Measurements from ENCODE around the gene NEK4. TPM values are rescaled to one million over a fixed set of nuclear protein-coding genes. Genes with fewer than 3 reads are reported as not detected.

Gene NEK4
- total RNA-seq, 1 donor from 2014 or later, result 18.5 TPM

DNA sequence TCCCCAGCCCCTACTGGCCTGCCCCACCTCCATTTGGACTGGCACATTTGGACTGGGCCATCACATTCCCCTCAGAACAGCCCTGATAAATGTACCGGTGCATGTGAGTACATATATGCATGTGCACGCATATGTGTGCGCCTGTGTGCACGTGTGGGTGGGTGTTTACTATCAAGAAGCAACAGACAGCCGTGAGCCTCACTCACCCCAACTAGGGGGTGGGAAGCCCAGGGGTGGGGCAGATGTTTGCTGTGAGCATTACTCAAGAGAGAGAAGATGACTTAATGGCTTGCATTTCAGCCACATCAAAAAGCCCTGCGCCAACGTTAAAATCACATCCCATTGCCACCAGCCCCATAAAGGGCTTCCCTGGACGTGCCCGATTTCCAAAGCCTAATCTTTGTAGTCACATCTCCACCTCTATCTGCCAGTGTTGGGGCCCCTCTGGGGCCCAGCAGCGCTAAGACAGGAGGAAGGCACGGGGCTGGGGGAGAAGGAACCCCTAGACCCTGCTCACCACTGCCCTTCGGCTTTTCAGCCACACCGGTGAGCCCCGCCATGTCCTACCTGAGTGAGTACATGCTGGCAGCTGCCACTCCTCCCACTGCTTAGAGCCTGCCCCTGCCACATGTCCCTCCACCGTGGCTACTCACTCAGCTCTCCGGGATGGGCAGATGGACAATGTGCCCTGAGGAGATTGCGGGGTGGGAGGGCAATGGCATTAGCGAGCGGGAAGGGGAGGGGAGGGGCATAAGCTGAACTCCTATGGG, 34.7 kb upstream of the NEK4 start:
- no peak overlapping the region for H3K4me3 ChIP-seq (ENCODE audit: low read depth, low read length)
- no peaks in the 10 kb centered on the region for H3K36me3 ChIP-seq (ENCODE audit: control insufficient read depth, insufficient read depth, low read length)
- no peak for DNase-seq (ENCODE audit: low read depth)
- TF ChIP-seq, protein P1, sequence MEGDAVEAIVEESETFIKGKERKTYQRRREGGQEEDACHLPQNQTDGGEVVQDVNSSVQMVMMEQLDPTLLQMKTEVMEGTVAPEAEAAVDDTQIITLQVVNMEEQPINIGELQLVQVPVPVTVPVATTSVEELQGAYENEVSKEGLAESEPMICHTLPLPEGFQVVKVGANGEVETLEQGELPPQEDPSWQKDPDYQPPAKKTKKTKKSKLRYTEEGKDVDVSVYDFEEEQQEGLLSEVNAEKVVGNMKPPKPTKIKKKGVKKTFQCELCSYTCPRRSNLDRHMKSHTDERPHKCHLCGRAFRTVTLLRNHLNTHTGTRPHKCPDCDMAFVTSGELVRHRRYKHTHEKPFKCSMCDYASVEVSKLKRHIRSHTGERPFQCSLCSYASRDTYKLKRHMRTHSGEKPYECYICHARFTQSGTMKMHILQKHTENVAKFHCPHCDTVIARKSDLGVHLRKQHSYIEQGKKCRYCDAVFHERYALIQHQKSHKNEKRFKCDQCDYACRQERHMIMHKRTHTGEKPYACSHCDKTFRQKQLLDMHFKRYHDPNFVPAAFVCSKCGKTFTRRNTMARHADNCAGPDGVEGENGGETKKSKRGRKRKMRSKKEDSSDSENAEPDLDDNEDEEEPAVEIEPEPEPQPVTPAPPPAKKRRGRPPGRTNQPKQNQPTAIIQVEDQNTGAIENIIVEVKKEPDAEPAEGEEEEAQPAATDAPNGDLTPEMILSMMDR (IDR thresholded peaks at IDR 0.05; ENCODE audit: insufficient read depth, low read length, poor library complexity, severe bottlenecking), result no peak
- no peaks in the 10 kb centered on the region for H3K27me3 ChIP-seq (ENCODE audit: control insufficient read depth, insufficient read depth, low read length)

DNA sequence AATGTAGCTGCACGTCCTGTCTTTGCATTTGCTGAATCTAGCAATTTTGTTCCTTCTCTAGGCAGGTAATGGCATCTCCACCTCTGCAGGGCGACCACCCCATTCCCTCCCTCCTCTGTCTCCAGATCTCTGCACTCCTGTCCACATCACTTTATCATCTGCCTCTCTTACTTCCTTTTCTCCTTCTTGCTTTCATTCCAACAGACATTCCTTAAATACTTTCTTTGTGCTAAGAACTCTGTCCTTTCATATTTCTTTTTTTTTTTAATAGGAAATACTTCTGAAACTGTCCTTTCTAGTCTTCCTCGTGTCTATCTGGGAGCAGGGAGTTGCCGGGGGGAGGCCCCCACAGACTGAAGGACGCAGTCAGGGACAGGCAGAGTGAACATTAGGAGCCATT, 31.1 kb upstream of the NEK4 start:
- no peaks in the 10 kb centered on the region for H3K36me3 ChIP-seq (ENCODE audit: control insufficient read depth, insufficient read depth, low read length)
- no peak overlapping the region for H3K4me3 ChIP-seq (ENCODE audit: low read depth, low read length)
- no peak for DNase-seq (ENCODE audit: low read depth)
- TF ChIP-seq, protein P1 (IDR thresholded peaks at IDR 0.05; ENCODE audit: insufficient read depth, low read length, poor library complexity, severe bottlenecking), result no peak
- H3K27me3 ChIP-seq (ENCODE audit: control insufficient read depth, insufficient read depth, low read length), result no peaks in the 10 kb centered on the region

DNA sequence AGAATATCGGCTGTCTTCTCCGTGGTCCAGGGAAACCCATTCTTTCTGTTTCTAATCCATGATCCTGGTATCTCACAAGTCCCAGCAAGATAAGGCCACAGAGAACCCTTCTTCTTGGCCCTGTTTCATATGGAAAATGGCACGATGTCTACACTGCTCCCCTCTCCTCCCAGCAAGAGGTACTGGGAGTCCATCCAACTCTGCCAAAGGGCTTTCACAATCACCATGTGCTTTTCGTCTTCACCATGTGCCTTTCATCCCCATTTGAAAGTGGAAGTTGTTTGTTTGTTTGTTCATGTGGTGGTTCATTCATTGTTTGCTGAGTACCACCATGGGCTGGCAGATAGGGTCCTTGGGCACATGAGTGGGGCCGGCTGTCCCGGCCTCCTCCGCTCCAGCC, 29.3 kb upstream of the NEK4 start:
- TF ChIP-seq, protein P1 (IDR thresholded peaks at IDR 0.05; ENCODE audit: insufficient read depth, low read length, poor library complexity, severe bottlenecking), result no peak
- Histone ChIP-seq H3K27me3 (ENCODE audit: control insufficient read depth, insufficient read depth, low read length) (no peaks in the 10 kb centered on the region), H3K36me3 (ENCODE audit: control insufficient read depth, insufficient read depth, low read length) (no peaks in the 10 kb centered on the region), H3K4me3 (ENCODE audit: low read depth, low read length) (no peak overlapping the region)
- DNase-seq (ENCODE audit: low read depth), result no peak

DNA sequence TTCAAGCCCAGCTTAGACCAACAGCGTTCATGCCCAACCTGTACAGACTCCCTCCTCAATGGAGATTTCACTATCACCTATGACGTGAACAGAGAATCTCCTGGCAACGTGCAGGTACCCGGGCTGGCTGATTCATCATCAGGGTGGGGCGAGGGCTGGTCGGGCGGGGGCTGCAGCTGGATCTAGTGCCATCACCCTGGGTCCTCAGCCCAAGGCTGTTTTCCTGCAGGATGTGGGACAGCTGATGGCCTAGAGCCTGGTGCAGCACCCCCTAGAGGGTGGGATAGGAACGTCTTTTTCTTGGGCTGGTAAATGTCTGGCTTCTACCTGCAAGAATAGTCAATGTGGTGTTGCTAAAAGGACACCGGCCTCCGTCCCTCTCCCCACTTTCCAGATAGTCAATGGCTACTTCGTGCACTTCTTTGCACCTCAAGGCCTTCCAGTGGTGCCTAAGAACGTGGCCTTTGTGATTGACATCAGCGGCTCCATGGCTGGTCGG, 28.3 kb upstream of the NEK4 start:
- no peaks in the 10 kb centered on the region for H3K36me3 ChIP-seq (ENCODE audit: control insufficient read depth, insufficient read depth, low read length)
- no peak overlapping the region for H3K4me3 ChIP-seq (ENCODE audit: low read depth, low read length)
- no peak for DNase-seq (ENCODE audit: low read depth)
- TF ChIP-seq, protein P1 (IDR thresholded peaks at IDR 0.05; ENCODE audit: insufficient read depth, low read length, poor library complexity, severe bottlenecking), result peak; percentile 56
- no peaks in the 10 kb centered on the region for H3K27me3 ChIP-seq (ENCODE audit: control insufficient read depth, insufficient read depth, low read length)

DNA sequence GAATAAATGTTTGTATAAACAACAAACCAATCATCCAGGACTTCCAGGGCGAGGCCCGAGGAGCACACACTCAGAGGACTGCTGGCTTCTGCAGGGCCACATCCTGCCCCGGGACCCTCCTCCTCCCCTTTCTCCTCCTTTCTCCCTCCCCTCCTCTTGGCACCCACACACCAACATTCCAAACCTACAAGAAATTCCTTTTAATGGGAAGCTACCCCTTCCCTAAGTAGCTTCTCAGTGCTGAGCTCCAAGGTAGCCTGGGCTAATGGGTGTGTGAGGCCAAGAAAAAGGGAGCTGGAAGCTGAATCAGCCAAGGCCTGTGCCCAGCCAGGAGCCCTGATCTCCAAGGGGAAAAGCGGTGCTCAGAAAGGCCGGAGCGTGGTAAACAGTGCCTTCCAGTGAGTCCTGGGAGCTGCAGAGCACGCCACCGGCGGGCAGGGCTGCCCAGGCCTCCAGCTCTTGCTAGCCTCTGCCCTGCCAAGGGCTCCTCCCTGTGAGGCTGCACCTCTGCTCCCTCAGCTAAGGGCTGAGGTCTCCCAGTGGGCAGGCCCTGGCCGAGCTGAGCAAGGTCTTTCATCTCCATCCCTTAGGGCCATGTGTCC, 27.7 kb upstream of the NEK4 start:
- H3K36me3 ChIP-seq (ENCODE audit: control insufficient read depth, insufficient read depth, low read length), result no peaks in the 10 kb centered on the region
- H3K27me3 ChIP-seq (ENCODE audit: control insufficient read depth, insufficient read depth, low read length), result no peaks in the 10 kb centered on the region
- no peak for DNase-seq (ENCODE audit: low read depth)
- H3K4me3 ChIP-seq (ENCODE audit: low read depth, low read length), result no peak overlapping the region
- TF ChIP-seq, protein P1 (IDR thresholded peaks at IDR 0.05; ENCODE audit: insufficient read depth, low read length, poor library complexity, severe bottlenecking), result no peak

All from kidney epithelial cell (primary cell).